OCI-LY7 (cell line): ENCODE data around the gene ZNF771.

Experiments
- CTCF ChIP-seq: fragments of 200-600 bp; sonication (generic); conservative IDR thresholded peaks from 2 replicates; pipeline ENCODE4 v1.5.1; 2014; ENCODE audit warnings: mild to moderate bottlenecking, antibody characterized with exemption, low read length, moderate library complexity, mixed read lengths
- EZH2phosphoT487 ChIP-seq: fragments of 200-600 bp; sonication (generic); IDR thresholded peaks from 2 replicates; pipeline ENCODE4 v1.6.1; 2018; ENCODE audit warnings: low read depth, borderline replicate concordance, mild to moderate bottlenecking, mixed run types, antibody characterized with exemption, low read length, moderate library complexity, mixed read lengths

GRCh38 chr16:30366511-30366910 is 40.9 kb upstream of the ZNF771 start:
- TF ChIP-seq CTCF (no peak), EZH2phosphoT487 (no peak)
